HUDEP-2 (cell line): Measurements from ENCODE around the gene OSGIN1.
"Not testable (repeated sequence)": the region's sequence is repeated elsewhere in the genome, so short reads cannot be mapped to it uniquely, and the experiment has no call there.

Source experiments
- DNase-seq, 76 experiments: peaks; one replicate each; lab custom pipeline; 2025; ENCODE audit not compliant: unreplicated experiment in 76 of 76; lab: John Stamatoyannopoulos, UW

Gene OSGIN1

GRCh38 chr16:83940119-83940518, 12.9 kb upstream of the OSGIN1 start:
- DNase-seq: no peak

DNA sequence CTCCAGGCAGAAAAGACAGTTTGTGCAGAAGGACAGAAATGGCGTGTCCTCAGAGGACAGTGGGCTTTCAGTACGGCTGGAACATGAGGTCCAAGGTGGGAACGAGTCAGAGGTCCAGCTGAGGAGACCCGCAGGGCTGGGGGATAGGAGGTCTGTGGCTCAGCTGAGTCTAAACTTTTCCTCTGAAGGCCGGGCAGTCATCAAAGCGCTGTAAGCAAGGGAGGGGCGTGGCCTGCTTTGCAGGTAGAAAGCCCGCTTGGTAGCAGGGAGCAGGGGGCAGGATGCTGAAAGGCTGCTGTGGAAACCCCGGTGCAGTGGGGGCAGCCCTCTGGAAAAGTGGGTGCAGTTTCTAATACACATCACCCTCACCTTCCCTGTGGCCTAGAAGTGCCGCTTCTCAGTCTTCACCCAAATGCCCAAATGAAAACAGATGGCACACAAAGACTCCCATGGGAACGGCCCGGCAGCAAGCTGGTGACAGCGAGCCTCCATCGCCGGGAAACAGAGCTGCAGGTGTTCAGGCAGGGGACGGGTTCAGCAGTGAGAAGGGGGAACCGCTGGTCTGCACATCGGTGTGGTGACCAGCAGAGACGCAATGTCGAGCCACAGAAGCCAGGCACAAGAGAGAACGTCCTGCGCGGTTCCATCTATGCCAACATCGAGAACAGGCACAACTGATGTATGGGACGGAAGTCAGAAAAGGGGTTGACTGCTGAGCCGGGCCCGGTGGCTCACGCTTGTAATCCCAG, 12.2 kb upstream of the OSGIN1 start:
- no peak for DNase-seq

DNA sequence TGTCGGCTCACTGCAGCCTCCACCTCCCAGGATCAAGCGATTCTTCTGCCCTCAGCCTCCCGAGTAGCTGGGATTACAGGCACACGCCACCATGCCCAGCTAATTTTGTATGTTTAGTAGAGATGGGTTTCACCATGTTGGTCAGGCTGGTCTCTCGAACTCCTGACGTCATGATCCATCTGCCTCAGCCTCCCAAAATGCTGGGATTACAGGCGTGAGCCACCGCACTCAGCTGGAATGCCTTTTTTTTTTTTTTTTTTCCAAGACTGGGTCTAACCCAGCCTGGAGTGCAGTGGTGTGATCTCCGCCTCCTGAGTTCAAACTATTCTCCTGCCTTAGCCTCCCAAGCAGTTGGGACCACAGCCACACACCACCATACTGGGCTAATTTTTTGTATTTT, 11.5 kb upstream of the OSGIN1 start:
- DNase-seq: not testable (repeated sequence)

- no peak for DNase-seq
Measured at GRCh38 chr16:83942074-83942473, 11.0 kb upstream of the OSGIN1 start.

DNA sequence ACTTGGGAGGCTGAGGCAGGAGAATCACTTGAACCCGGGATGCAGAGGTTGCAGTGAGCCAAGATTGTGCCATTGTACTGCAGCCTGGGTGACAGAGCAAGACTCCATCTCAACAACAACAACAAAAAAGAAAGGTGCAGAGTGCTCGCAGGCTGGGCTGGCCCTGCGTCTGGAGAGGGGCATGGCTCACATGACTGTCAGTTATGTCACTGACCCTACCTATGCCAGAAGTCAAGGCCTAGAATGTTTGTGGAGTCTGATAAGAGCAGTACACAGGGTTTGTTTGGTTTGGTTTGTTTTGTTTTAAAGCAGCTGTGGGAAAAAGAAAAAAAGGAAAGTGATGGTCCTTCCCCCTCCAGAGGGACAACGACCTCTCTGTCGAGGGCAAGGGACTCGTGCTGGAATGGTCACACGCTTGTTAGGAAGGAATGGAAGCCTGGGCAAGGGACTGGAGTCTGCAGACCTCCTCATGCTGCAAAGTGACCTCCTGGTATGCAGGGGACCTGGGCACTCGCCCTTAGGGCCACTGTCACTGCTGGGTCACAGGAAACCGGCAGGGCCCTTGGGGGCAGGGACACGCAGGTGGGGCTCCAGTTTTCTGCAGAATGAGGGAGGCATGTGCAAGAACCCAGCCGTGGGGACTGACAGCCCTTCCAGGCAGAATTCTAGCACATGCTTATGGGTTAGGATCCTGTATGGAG, 10.1 kb upstream of the OSGIN1 start:
- DNase-seq: no peak

DNA sequence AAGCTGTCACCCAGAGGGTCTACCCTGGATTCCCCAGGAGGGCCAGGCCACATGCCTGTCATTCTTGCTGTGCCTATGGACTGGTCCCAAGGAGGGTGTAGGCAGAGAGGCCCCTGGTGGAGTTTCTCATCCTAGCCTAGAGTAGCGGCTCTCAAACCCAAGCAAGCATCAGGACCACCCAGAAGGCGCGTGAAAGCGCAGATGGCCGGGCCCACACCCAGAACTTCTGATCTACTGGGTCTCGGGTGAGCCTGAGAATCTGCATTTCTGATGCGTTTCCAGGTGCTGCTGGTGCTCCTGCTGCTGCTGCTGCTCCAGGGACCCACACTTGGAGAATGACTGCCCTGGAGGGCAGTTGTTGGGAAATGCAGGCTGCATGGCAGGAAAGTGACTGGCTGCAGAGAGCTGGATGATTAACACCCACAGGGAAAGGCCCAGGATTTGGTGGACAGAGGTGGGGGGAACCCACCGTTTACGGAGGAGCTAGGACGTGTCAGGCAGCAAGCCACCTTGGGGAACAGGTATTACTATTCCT, 9.5 kb upstream of the OSGIN1 start:
- no peak for DNase-seq

DNA sequence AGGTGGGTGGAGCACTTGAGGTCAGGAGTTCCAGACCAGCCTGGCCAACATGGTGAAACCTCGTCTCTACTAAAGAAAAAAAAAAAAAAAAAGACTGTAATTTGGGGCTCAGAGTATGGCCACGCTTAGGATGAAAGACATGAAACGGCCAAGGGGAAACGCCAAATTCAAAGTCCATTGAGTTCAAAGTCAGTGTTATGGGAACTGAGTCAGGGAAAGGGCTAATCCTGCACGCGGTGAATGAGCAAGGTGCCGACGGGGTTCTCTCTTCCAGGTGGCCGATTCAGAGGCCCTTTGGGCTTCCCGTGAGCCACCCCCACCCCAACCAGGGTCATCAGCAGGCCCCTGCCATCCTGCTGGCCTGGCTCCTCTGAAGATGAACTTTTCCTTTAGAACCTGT, 7.5 kb upstream of the OSGIN1 start:
- DNase-seq: no peak

GRCh38 chr16:83946154-83946780, 6.8 kb upstream of the OSGIN1 start:
- DNase-seq: no peak

DNA sequence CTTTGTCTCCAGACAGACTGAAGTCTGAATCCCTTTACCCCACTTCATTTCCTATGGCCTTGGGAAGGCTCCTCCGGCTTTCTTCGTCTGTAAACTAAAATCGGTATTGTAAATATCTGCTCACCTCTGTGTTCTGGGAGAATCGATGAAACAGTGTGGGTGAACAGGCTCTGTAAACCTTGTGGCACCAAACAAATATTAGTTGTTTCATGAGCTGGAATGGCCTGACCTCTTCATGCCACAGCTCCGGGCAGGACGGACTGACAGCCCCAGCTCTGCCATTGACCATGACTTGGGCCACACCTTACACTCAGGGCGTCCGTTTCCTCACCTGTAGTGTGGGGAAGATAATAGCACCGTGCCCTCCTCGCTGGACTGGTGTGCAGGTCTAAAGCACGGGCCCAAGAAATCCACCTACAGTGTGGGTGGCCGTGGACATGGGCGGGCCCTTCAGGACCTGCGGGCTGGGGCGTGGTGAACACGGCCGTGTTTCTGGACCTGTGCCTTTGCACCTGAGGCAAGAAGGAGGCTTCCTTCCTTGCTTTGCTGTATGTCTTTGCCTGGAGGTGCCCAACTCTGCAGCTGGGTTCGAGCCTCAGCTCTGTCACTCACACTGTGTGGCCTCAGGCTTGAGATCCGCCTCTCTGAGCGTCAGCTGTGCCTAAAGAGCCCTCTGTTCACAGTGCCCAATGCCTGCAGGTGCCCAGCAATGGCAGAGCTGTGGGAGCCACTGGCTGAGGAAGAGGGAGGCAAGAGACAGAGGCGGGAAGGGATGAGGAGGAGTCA, 6.1 kb upstream of the OSGIN1 start:
- DNase-seq: no peak

GRCh38 chr16:83947642-83948234, 5.3 kb upstream of the OSGIN1 start:
- DNase-seq: no peak

DNA sequence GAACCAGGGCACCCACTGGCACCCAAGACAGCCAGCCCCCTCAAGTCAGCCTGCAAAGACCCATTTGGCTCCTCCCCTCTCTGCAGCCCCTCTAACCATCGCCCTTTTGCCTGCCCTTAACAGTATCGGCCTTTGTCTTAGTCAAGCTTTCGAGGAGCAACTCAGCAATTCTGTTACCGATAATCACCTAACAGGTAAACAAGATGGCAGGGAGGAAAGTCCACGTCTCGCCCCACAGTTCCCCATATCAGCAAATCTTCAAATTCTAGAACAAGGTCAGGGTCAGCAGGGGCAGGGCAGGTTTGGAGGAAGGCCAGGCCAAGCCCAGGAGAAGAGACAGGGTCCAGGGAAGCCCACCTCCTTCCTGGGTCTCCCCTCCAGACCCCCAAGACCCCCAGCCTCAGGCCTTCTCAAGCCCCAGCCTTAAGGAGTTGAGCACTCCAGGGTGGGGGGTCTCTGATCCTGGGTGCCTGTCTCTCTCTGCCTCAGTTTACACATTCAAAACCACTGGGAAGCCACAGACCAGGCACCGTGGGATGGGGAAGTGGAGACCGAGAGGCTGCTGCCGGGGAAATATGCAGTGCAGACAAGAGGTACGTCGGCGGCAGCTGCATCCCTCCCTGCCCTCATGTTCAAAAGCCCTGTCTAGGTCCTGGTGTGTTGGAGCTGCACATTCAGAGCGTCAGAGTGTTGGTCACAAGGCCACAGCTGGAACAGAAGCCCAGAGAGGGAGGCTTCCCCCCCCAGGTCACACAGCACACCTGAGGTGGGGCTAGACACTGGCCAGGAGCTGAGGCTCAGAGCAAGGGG, 3.9 kb upstream of the OSGIN1 start:
- no peak for DNase-seq

DNA sequence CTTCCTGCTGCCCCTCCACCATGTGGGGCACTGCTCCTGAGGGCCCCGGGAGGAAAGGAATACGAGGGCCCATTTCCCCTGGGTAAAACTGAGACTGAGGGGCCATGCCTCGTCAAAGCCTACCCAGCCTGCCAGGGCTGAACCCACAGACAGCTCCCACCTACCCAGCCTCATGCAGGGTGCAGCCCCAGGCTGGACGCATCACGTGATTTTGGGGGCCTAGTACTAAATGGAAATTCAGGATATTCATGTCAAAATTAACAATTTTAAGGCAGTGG, 3.4 kb upstream of the OSGIN1 start:
- no peak for DNase-seq

- not testable (repeated sequence) for DNase-seq
Measured at GRCh38 chr16:83950862-83951399, 2.1 kb upstream of the OSGIN1 start.

DNA sequence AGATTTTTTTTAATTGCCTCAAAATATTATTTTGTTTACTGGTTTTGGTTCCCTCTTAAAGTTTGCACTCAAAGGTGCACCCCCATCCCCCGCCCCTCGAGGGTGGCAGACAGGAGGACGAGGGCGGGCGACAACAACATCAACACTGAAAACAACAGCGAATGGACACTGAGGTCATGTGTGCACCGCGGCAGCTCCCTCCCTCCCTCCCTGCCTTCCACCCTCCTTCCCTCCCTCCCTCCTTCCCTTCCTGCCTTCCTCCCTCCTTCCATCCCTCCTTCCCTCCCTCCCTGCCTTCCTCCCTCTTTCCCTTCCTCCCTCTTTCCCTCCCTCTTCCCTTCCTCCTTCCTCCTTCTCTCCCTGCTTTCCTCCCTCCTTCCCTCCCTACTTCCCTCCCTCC, 1.5 kb upstream of the OSGIN1 start:
- DNase-seq: no peak

GRCh38 chr16:83952587-83952939, 477 bp upstream of the OSGIN1 start:
- DNase-seq: no peak

DNA sequence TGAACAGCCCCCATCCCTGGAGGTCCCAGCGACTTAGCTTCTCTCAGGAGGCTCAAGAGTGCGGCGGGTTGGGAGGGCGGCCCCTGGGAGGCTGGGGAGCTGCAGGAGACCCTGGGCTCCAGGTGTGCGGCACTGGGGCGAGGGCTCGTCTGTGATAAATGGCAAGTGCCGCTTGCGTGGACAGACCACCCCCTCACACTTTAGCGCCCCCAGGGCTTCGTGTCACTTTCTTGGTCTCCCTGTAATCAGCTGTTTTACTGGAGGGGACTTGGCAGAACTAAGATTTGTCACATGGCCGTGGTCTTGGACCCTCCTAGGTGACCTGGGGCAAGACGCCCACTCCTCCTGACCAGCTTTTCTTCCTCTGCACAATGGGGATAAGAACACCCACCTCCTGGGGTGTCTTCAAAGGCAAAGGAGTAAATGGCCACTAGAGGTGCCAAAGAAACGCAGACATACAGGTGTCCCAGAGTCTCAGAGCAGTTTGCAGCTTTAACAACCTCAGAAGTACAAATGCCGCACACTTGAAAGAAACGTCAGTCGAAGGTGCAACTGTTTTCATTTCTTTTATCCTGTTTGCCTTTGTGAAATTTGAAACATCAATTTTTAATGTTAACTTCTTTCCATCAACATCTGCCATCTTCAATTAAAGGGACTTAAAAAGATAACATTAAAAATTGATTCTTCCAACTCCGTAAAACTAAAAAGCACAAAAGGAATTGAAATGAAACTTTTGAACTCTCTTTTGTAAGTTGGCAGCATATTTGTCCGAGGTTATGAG, 946 bp downstream of the OSGIN1 start:
- peak in 20 of 76 experiments; percentile 2 to 42 (median 18) for DNase-seq

DNA sequence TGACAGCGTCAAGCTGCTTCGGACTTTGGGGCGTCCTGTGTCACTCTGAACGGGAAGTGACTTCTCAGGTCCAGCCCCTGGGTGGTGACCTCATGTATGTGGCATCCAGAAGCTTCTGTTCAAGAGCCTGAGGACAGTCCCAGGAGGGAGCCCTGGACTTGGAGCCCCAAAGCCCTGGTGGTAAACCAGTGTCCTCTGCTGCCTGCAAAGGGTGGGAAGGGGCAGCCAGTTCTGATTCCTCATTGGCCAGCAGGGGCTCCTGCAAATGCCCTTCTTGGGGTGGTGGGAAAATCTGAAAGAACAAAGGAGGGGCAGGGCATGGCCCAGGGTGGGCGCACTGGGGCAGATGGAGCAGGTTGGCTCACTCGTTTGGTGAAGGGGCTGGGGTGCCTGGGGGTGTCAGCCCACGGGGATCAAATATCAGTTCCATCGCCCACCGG, 1.6 kb downstream of the OSGIN1 start:
- DNase-seq: no peak

- DNase-seq: no peak
Measured at GRCh38 chr16:83955218-83956130, 2.4 kb downstream of the OSGIN1 start.
